HEK293 (cell line): ENCODE results near the gene KDM4B.

ENCODE experiments used
- GLI2 ChIP-seq: fragments of 450-650 bp; formaldehyde crosslinking; IDR thresholded peaks from 2 replicates; pipeline ENCODE4; 2017; ENCODE audit warnings: missing biosample characterization, missing genetic modification characterization, low read depth, borderline replicate concordance
- PRDM10 ChIP-seq: fragments of 450-650 bp; formaldehyde crosslinking; IDR thresholded peaks from 2 replicates; pipeline ENCODE4 v1.5.1; 2016; ENCODE audit warnings: missing biosample characterization, missing genetic modification characterization
- REST ChIP-seq: fragments of 450-650 bp; formaldehyde crosslinking; IDR thresholded peaks from 2 replicates; pipeline ENCODE4 v1.5.1; 2016; ENCODE audit warnings: missing biosample characterization, missing genetic modification characterization
- ZNF18 ChIP-seq: fragments of 450-650 bp; formaldehyde crosslinking; IDR thresholded peaks from 2 replicates; pipeline ENCODE4 v1.5.1; 2016; ENCODE audit warnings: missing biosample characterization, missing genetic modification characterization
- ZNF302 ChIP-seq: fragments of 450-650 bp; formaldehyde crosslinking; IDR thresholded peaks from 2 replicates; pipeline ENCODE4 v1.5.1; 2016; ENCODE audit warnings: missing biosample characterization, missing genetic modification characterization, low read depth
- ZNF555 ChIP-seq: fragments of 450-650 bp; formaldehyde crosslinking; conservative IDR thresholded peaks from 2 replicates; pipeline ENCODE4 v1.5.1; 2017; ENCODE audit warnings: missing biosample characterization, mild to moderate bottlenecking, missing genetic modification characterization, inconsistent platforms
- ZNF558 ChIP-seq: fragments of 450-650 bp; formaldehyde crosslinking; IDR thresholded peaks from 2 replicates; pipeline ENCODE4 v1.5.1; 2016; ENCODE audit warnings: missing biosample characterization, missing genetic modification characterization
- ZNF623 ChIP-seq: fragments of 450-650 bp; formaldehyde crosslinking; IDR thresholded peaks from 2 replicates; pipeline ENCODE4 v1.5.1; 2016; ENCODE audit warnings: missing biosample characterization, missing genetic modification characterization
- ZNF830 ChIP-seq: fragments of 450-650 bp; IDR thresholded peaks from 2 replicates; pipeline ENCODE4 v1.5.0; 2018; ENCODE audit warnings: missing biosample characterization, missing genetic modification characterization, low read depth, mild to moderate bottlenecking, moderate library complexity
- TF ChIP-seq, protein P1 (sequence below): fragments of 450-650 bp; formaldehyde crosslinking; IDR thresholded peaks from 2 replicates; pipeline ENCODE4 v1.5.1; 2016; ENCODE audit warnings: missing biosample characterization, missing genetic modification characterization
- TF ChIP-seq, protein P2 (sequence below): fragments of 450-650 bp; formaldehyde crosslinking; IDR thresholded peaks from 2 replicates; pipeline ENCODE4 v1.5.1; 2016; ENCODE audit warnings: missing biosample characterization, missing genetic modification characterization
- TF ChIP-seq, protein P3 (sequence below): fragments of 450-650 bp; formaldehyde crosslinking; IDR thresholded peaks from 2 replicates; pipeline ENCODE4 v1.5.1; 2016; ENCODE audit warnings: missing biosample characterization, missing genetic modification characterization, low read depth

DNA sequence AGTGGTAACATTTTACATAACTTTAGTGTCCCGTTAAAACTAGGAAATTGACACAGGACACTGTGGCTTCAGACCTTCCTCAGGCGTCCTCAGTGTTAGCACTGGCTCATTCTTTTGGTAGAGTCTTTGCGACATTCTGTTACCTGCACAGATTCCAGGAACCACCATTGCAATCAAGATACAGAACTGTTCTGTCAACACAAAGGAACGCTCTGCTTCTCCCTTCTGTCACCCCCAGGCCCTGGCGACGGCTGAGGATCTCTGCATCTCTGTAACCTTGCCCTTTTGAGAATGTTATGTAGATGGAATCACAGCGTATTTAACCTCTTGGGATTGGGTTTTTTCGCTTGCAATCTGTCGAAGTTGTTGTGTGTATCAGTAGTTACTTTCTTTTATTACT lies 22.6 kb downstream of the KDM4B start:
- TF ChIP-seq, protein P1, sequence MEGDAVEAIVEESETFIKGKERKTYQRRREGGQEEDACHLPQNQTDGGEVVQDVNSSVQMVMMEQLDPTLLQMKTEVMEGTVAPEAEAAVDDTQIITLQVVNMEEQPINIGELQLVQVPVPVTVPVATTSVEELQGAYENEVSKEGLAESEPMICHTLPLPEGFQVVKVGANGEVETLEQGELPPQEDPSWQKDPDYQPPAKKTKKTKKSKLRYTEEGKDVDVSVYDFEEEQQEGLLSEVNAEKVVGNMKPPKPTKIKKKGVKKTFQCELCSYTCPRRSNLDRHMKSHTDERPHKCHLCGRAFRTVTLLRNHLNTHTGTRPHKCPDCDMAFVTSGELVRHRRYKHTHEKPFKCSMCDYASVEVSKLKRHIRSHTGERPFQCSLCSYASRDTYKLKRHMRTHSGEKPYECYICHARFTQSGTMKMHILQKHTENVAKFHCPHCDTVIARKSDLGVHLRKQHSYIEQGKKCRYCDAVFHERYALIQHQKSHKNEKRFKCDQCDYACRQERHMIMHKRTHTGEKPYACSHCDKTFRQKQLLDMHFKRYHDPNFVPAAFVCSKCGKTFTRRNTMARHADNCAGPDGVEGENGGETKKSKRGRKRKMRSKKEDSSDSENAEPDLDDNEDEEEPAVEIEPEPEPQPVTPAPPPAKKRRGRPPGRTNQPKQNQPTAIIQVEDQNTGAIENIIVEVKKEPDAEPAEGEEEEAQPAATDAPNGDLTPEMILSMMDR (tag by site-specific recombination), result no peak
- TF ChIP-seq GLI2 (tag by site-specific recombination) (no peak), ZNF558 (tag by site-specific recombination) (no peak), ZNF302 (no peak), PRDM10 (no peak), ZNF623 (tag by site-specific recombination) (no peak), REST (tag by site-specific recombination) (no peak), ZNF555 (no peak), ZNF830 (tag by site-specific recombination) (no peak), ZNF18 (no peak)
- TF ChIP-seq, protein P2, sequence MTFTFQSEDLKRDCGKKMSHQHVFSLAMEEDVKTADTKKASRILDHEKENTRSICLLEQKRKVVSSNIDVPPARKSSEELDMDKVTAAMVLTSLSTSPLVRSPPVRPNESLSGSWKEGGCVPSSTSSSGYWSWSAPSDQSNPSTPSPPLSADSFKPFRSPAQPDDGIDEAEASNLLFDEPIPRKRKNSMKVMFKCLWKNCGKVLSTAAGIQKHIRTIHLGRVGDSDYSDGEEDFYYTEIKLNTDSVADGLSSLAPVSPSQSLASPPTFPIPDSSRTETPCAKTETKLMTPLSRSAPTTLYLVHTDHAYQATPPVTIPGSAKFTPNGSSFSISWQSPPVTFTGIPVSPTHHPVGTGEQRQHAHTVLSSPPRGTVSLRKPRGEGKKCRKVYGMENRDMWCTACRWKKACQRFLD, result no peak
- TF ChIP-seq, protein P3, sequence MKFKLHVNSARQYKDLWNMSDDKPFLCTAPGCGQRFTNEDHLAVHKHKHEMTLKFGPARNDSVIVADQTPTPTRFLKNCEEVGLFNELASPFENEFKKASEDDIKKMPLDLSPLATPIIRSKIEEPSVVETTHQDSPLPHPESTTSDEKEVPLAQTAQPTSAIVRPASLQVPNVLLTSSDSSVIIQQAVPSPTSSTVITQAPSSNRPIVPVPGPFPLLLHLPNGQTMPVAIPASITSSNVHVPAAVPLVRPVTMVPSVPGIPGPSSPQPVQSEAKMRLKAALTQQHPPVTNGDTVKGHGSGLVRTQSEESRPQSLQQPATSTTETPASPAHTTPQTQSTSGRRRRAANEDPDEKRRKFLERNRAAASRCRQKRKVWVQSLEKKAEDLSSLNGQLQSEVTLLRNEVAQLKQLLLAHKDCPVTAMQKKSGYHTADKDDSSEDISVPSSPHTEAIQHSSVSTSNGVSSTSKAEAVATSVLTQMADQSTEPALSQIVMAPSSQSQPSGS (tag by site-specific recombination), result no peak
